Ovary (tissue), 9 donors: ENCODE results near the gene SLC6A15. TPM values are rescaled to one million over a fixed set of nuclear protein-coding genes. Genes with fewer than 3 reads are reported as not detected.

ENCODE experiments used
- DNase-seq, 5 donors: peaks; one replicate each; pipeline ENCODE4 v3.0.0-alpha.2; 2019 to 2020
- H3K27ac ChIP-seq, 2 donors: fragments of 200-600 bp; one replicate each; pipeline versions ENCODE4 v1.5.1 to v1.8.0; 2019 to 2022
- H3K27me3 ChIP-seq: fragments of 200-600 bp; one replicate; pipeline ENCODE4 v1.8.0; 2022
- H3K36me3 ChIP-seq: fragments of 200-600 bp; sonication (generic); one replicate; pipeline ENCODE4 v1.5.1; 2019
- H3K4me1 ChIP-seq: one replicate; pipeline ENCODE4 v1.8.1; 2013; ENCODE audit warnings: mild to moderate bottlenecking, moderate library complexity; ENCODE audit not compliant: insufficient read depth
- H3K4me3 ChIP-seq: fragments of 200-600 bp; sonication (generic); one replicate; pipeline ENCODE4 v1.5.1; 2017
- H3K9me3 ChIP-seq, 2 donors: fragments of 200-600 bp in 1 of 2; sonication (generic) in 1 of 2; one replicate each; pipeline versions ENCODE4 v1.5.1 to v1.8.1; 2013 to 2019; ENCODE audit warnings: mild to moderate bottlenecking in 1 of 2, moderate library complexity in 1 of 2
- CTCF ChIP-seq, 3 donors: fragments of 450-650 bp in 2 of 3; fragments of 200-600 bp in 1 of 3; IDR thresholded peaks; one replicate each; pipeline versions ENCODE4 v1.5.1 to v1.8.0; 2016 to 2022; ENCODE audit warnings: antibody characterized with exemption in 3 of 3, mild to moderate bottlenecking in 1 of 3
- EP300 ChIP-seq: sonication (generic); formaldehyde crosslinking; IDR thresholded peaks from one replicate; pipeline ENCODE4 v1.6.1; 2017; ENCODE audit warnings: antibody characterized with exemption
- POLR2A ChIP-seq: fragments of 450-650 bp; IDR thresholded peaks from one replicate; pipeline ENCODE4 v1.6.1; 2017; ENCODE audit warnings: antibody characterized with exemption, mild to moderate bottlenecking, moderate library complexity
- WGBS, 3 donors: extraction: QIAGEN DNeasy Blood & Tissue Kit in 1 of 3; methylation state at CpG; one replicate each; pipeline versions ENCODE4 v1.1.5 to v1.1.7; 2013 to 2017; 5-methylcytosine and 5-hydroxymethylcytosine counted together
- intact Hi-C, 4 donors: fragments of 100-400 bp; cut with DNase I; formaldehyde crosslinking; loops; one replicate each; pipeline versions ENCODE4 v1.11.0 to v1.15.1; 2022 to 2023
- polyA plus RNA-seq, 2 donors: library from polyadenylated mRNA; stranded (reverse); fragments of 200-250 nt in 1 of 2; fragments of 350-450 nt in 1 of 2; fragmentation: Illumina TruSeq in 1 of 2; extraction: RNeasy Lipid Tissue Mini Kit (QIAGEN cat#74804) in 1 of 2; gene quantifications; one replicate each; pipeline ENCODE4 v1.2.3, GENCODE V29; 2013 to 2014
- total RNA-seq, 7 donors: library from RNA; depleted of rRNA in 2 of 7; stranded (reverse); fragments of >200 nt in 2 of 7; fragmentation: NEBNext Ultra II Directional in 3 of 7; extraction: Animal tissue kit (Norgen Biotek cat#: 25700) in 3 of 7; gene quantifications; one replicate each; pipeline versions ENCODE4 v1.1.0 to v1.2.4, GENCODE V29; 2016 to 2023
- donor health status: DM: no; HTN: no; CAD: no; lungs with moderate emphysema.
- donor health status: DM: no; HTN: no; CAD: no.
- donor health status: Bipolar disorder and iron deficiency.
- donor health status: DM: yes; HTN: yes; CAD: no.
- donor health status: DM: no; HTN: no; CAD: no.
- donor health status: DM: yes; HTN: yes; CAD: no.

Gene SLC6A15
- total and polyA plus RNA-seq, 9 donors: 0.02 to 1.8 (median 0.37) TPM

- TF ChIP-seq CTCF (IDR thresholded peaks at IDR 0.05): no peak
- TF ChIP-seq EP300: no peak
- TF ChIP-seq POLR2A: no peak
- Histone ChIP-seq H3K27ac (no peak overlapping the region), H3K27me3 (no peaks in the 10 kb centered on the region), H3K4me3 (peak overlapping the region; percentile 33), H3K4me1 (peaks cover 10% of the 10 kb centered on the region), H3K9me3 (no peaks in the 10 kb centered on the region), H3K36me3 (no peaks in the 10 kb centered on the region)
- WGBS, 3 donors: 1% methylated on average over 48 of the region's 48 CpGs
- DNase-seq: peak in 3 of 5 donors; percentile 11 to 42 (median 19)
- intact Hi-C loops: no loop called here
Measured at GRCh38 chr12:84911271-84912197, 1.1 kb downstream of the SLC6A15 start.

GRCh38 chr12:84910549-84911241 is 1.9 kb downstream of the SLC6A15 start:
- no peaks in the 10 kb centered on the region for H3K27me3 ChIP-seq
- no peaks in the 10 kb centered on the region for H3K36me3 ChIP-seq
- TF ChIP-seq EP300 (no peak), POLR2A (no peak), CTCF (IDR thresholded peaks at IDR 0.05) (no peak)
- no peaks in the 10 kb centered on the region for H3K9me3 ChIP-seq
- DNase-seq: no peak
- H3K4me3 ChIP-seq: peak overlapping the region; percentile 33
- no peak overlapping the region for H3K27ac ChIP-seq
- 1 to 4% (median 2%) methylated on average over 21 of the region's 21 CpGs for WGBS, 3 donors
- peaks cover 10% of the 10 kb centered on the region for H3K4me1 ChIP-seq
- intact Hi-C loops: no loop called here

GRCh38 chr12:84904051-84904450 is 8.5 kb downstream of the SLC6A15 start:
- Histone ChIP-seq H3K4me3 (no peak overlapping the region), H3K27me3 (no peaks in the 10 kb centered on the region), H3K27ac (no peak overlapping the region), H3K36me3 (no peaks in the 10 kb centered on the region), H3K4me1 (no peaks in the 10 kb centered on the region), H3K9me3 (no peaks in the 10 kb centered on the region)
- no peak for TF ChIP-seq EP300
- TF ChIP-seq POLR2A: no peak
- no peak for TF ChIP-seq CTCF (IDR thresholded peaks at IDR 0.05)
- WGBS, 3 donors: 28 to 34% (median 32%) methylated on average over 2 of the region's 2 CpGs
- no peak for DNase-seq
- intact Hi-C loops: no loop called here

GRCh38 chr12:84891106-84891838 is 21.3 kb downstream of the SLC6A15 start:
- 56 to 70% (median 64%) methylated on average over 5 of the region's 5 CpGs for WGBS, 3 donors
- no peak for DNase-seq

More at GRCh38 chr12:84891106-84891838, 21.3 kb downstream of the SLC6A15 start:
- H3K4me3 ChIP-seq: no peak overlapping the region
- H3K27ac ChIP-seq: no peak overlapping the region
- TF ChIP-seq CTCF (IDR thresholded peaks at IDR 0.05) (no peak), EP300 (no peak), POLR2A (no peak)
- intact Hi-C loops: no loop called here
- no peaks in the 10 kb centered on the region for H3K9me3 ChIP-seq
- H3K4me1 ChIP-seq: no peaks in the 10 kb centered on the region
- H3K36me3 ChIP-seq: no peaks in the 10 kb centered on the region
- H3K27me3 ChIP-seq: peaks cover 2% of the 10 kb centered on the region
